Sigmoid colon (tissue), 4 donors: ENCODE data around the gene DCHS2.

Experiments used
- EP300 ChIP-seq, 4 donors: sonication (generic); formaldehyde crosslinking; IDR thresholded peaks; one replicate each; pipeline ENCODE4 v1.6.1; 2017; ENCODE audit warnings: antibody characterized with exemption in 4 of 4
- POLR2A ChIP-seq, 2 donors: fragments of 450-650 bp; IDR thresholded peaks; one replicate each; pipeline ENCODE4 v1.6.1; 2016; ENCODE audit warnings: antibody characterized with exemption in 2 of 2, mild to moderate bottlenecking in 2 of 2, moderate library complexity in 2 of 2
- POLR2AphosphoS5 ChIP-seq, 4 donors: sonication (generic); formaldehyde crosslinking; IDR thresholded peaks; one replicate each; pipeline ENCODE4 v1.6.1; 2017; ENCODE audit warnings: antibody characterized with exemption in 4 of 4
- TF ChIP-seq, protein P1 (sequence below), 4 experiments: fragments of 450-650 bp in 3 of 4; fragments of 200-600 bp in 1 of 4; IDR thresholded peaks; one replicate each; pipeline ENCODE4 v1.5.1; 2016 to 2019; ENCODE audit warnings: antibody characterized with exemption in 4 of 4, mild to moderate bottlenecking in 3 of 4, moderate library complexity in 2 of 4

DNA sequence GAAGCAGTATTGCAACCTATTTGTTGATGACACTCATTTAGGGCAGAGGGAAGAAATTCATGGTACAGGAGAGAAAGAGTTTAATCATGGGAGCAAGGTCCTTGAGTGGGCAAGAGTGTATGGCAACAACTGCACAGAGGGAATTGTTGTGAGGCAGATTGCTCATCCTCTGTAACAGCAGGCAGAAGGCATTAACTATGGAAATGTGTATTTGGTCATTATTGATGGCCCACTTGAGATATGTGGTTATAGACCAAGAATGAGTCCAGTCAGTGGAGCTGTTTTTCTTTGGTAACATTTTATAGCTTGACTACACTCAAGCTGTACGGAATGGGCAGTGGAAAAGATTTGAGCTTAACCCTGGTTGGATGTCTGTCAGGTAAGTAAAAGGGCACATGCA lies 42.7 kb upstream of the DCHS2 start:
- TF ChIP-seq, protein P1, sequence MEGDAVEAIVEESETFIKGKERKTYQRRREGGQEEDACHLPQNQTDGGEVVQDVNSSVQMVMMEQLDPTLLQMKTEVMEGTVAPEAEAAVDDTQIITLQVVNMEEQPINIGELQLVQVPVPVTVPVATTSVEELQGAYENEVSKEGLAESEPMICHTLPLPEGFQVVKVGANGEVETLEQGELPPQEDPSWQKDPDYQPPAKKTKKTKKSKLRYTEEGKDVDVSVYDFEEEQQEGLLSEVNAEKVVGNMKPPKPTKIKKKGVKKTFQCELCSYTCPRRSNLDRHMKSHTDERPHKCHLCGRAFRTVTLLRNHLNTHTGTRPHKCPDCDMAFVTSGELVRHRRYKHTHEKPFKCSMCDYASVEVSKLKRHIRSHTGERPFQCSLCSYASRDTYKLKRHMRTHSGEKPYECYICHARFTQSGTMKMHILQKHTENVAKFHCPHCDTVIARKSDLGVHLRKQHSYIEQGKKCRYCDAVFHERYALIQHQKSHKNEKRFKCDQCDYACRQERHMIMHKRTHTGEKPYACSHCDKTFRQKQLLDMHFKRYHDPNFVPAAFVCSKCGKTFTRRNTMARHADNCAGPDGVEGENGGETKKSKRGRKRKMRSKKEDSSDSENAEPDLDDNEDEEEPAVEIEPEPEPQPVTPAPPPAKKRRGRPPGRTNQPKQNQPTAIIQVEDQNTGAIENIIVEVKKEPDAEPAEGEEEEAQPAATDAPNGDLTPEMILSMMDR (IDR thresholded peaks at IDR 0.05): no peak
- TF ChIP-seq EP300 (IDR thresholded peaks at IDR 0.05): no peak
- TF ChIP-seq POLR2A (IDR thresholded peaks at IDR 0.05): no peak
- no peak for TF ChIP-seq POLR2AphosphoS5 (IDR thresholded peaks at IDR 0.05)
